CD4-positive, alpha-beta T cell treated with Interleukin-17A for 4 hours (primary cell): ENCODE data around the gene KCNG2.

Experiments used
- DNase-seq: peaks from one replicate; pipeline ENCODE4 v3.0.0-alpha.2; 2020; ENCODE audit warnings: mixed read lengths

The KCNG2 gene

GRCh38 chr18:79927607-79928562 lies 130.1 kb downstream of the KCNG2 start:
- no peak for DNase-seq

- DNase-seq: no peak
Measured at GRCh38 chr18:79928563-79928960, 130.8 kb downstream of the KCNG2 start.

- DNase-seq: no peak
Measured at GRCh38 chr18:79930020-79930642, 132.4 kb downstream of the KCNG2 start.

- no peak for DNase-seq
Measured at GRCh38 chr18:79931475-79931874, 133.7 kb downstream of the KCNG2 start.

GRCh38 chr18:79932907-79933306 lies 135.2 kb downstream of the KCNG2 start:
- DNase-seq: no peak

GRCh38 chr18:79933765-79934164 lies 136.0 kb downstream of the KCNG2 start:
- DNase-seq: no peak

GRCh38 chr18:79934311-79935097 lies 136.8 kb downstream of the KCNG2 start:
- DNase-seq: no peak

GRCh38 chr18:79935098-79935480 lies 137.4 kb downstream of the KCNG2 start:
- DNase-seq: no peak

GRCh38 chr18:79935499-79935898 lies 137.8 kb downstream of the KCNG2 start:
- DNase-seq: no peak

- DNase-seq: no peak
Measured at GRCh38 chr18:79935925-79936324, 138.2 kb downstream of the KCNG2 start.

- no peak for DNase-seq
Measured at GRCh38 chr18:79936641-79937040, 138.9 kb downstream of the KCNG2 start.

- no peak for DNase-seq
Measured at GRCh38 chr18:79937103-79937860, 139.5 kb downstream of the KCNG2 start.

- no peak for DNase-seq
Measured at GRCh38 chr18:79938196-79938595, 140.5 kb downstream of the KCNG2 start.

- DNase-seq: no peak
Measured at GRCh38 chr18:79939096-79939495, 141.4 kb downstream of the KCNG2 start.

- no peak for DNase-seq
Measured at GRCh38 chr18:79940126-79940813, 142.5 kb downstream of the KCNG2 start.

- no peak for DNase-seq
Measured at GRCh38 chr18:79940814-79941472, 143.2 kb downstream of the KCNG2 start.

- no peak for DNase-seq
Measured at GRCh38 chr18:79941473-79942119, 143.9 kb downstream of the KCNG2 start.

GRCh38 chr18:79942211-79942610 lies 144.5 kb downstream of the KCNG2 start:
- DNase-seq: no peak

- DNase-seq: no peak
Measured at GRCh38 chr18:79942786-79943607, 145.3 kb downstream of the KCNG2 start.

- no peak for DNase-seq
Measured at GRCh38 chr18:79943608-79944125, 145.9 kb downstream of the KCNG2 start.
